Hepatocyte (in vitro differentiated cells): ENCODE results near the gene PCDHB16. TPM values are rescaled to one million over a fixed set of nuclear protein-coding genes. Genes with fewer than 3 reads are reported as not detected.
"Not testable (repeated sequence)": the region's sequence is repeated elsewhere in the genome, so short reads cannot be mapped to it uniquely, and the experiment has no call there.

Source experiments
- DNase-seq: peaks from one replicate; pipeline ENCODE4 v3.0.0-alpha.2; 2016; ENCODE audit warnings: low spot score
- H2AFZ ChIP-seq: fragments of 200-600 bp; sonication (generic); 2 replicates; pipeline ENCODE4 v1.6.0; 2016; ENCODE audit warnings: antibody characterized with exemption, mild to moderate bottlenecking
- H3K27ac ChIP-seq: fragments of 200-600 bp; sonication (generic); 2 replicates; pipeline ENCODE4 v1.5.1; 2016; ENCODE audit warnings: mild to moderate bottlenecking
- H3K27me3 ChIP-seq: fragments of 200-600 bp; sonication (generic); 2 replicates; pipeline ENCODE4 v1.6.1; 2016
- H3K36me3 ChIP-seq: fragments of 200-600 bp; sonication (generic); replicated peaks from 2 replicates; pipeline ENCODE4 v1.5.1; 2016; ENCODE audit warnings: low read depth; ENCODE audit not compliant: insufficient read depth
- H3K4me1 ChIP-seq: fragments of 200-600 bp; sonication (generic); 2 replicates; pipeline ENCODE4 v1.5.1; 2016; ENCODE audit warnings: mild to moderate bottlenecking, moderate library complexity; ENCODE audit not compliant: insufficient read depth
- H3K4me2 ChIP-seq: fragments of 200-600 bp; sonication (generic); 2 replicates; pipeline ENCODE4 v1.6.0; 2016
- H3K4me3 ChIP-seq: fragments of 200-600 bp; sonication (generic); 2 replicates; pipeline ENCODE4 v1.5.1; 2016; ENCODE audit warnings: mild to moderate bottlenecking
- H3K79me2 ChIP-seq: fragments of 200-600 bp; sonication (generic); 2 replicates; pipeline ENCODE4 v1.6.0; 2017; ENCODE audit warnings: mild to moderate bottlenecking
- H3K9me2 ChIP-seq: fragments of 200-600 bp; sonication (generic); replicated peaks from 2 replicates; pipeline ENCODE4 v1.6.0; 2017; ENCODE audit warnings: mild to moderate bottlenecking; ENCODE audit not compliant: insufficient read depth
- H3K9me3 ChIP-seq: fragments of 200-600 bp; sonication (generic); 2 replicates; pipeline ENCODE4 v1.5.1; 2016; ENCODE audit warnings: low read depth, mild to moderate bottlenecking
- H4K20me1 ChIP-seq: fragments of 200-600 bp; sonication (generic); 2 replicates; pipeline ENCODE4 v1.6.0; 2016; ENCODE audit warnings: mild to moderate bottlenecking; ENCODE audit not compliant: insufficient read depth, poor library complexity, severe bottlenecking
- EZH2 ChIP-seq: fragments of 200-600 bp; sonication (generic); IDR thresholded peaks from 2 replicates; pipeline ENCODE4 v1.6.1; 2016; ENCODE audit warnings: antibody characterized with exemption, mild to moderate bottlenecking, borderline replicate concordance
- EZH2phosphoT487 ChIP-seq: fragments of 200-600 bp; sonication (generic); IDR thresholded peaks from one replicate; pipeline ENCODE4 v1.6.1; 2018; ENCODE audit warnings: antibody characterized with exemption, mild to moderate bottlenecking, low read depth, moderate library complexity; ENCODE audit not compliant: unreplicated experiment, severe bottlenecking
- WGBS: methylation state at CpG from one replicate; pipeline ENCODE4 v1.1.6; 2016; ENCODE audit warnings: low lambda C conversion rate; ENCODE audit errors: missing lambda C conversion rate; 5-methylcytosine and 5-hydroxymethylcytosine counted together
- polyA plus RNA-seq: library from polyadenylated mRNA; unstranded; fragments of >200 nt; fragmentation: Nextera tagmentation; extraction: Ambion mirVana; gene quantifications from 2 replicates; pipeline ENCODE4 v1.2.1, GENCODE V29; 2016
- total RNA-seq: library from RNA; depleted of rRNA; stranded (reverse); fragments of >200 nt; gene quantifications from 2 replicates; pipeline ENCODE4 v1.2.3, GENCODE V29; 2014
- TF ChIP-seq, protein P1 (sequence below): fragments of 200-600 bp; sonication (generic); IDR thresholded peaks from 2 replicates; pipeline ENCODE4 v1.5.1; 2016; ENCODE audit warnings: antibody characterized with exemption, mild to moderate bottlenecking; ENCODE audit not compliant: poor library complexity

The PCDHB16 gene
- total RNA-seq (2.2 and 3.4 TPM in 2 replicates), polyA plus RNA-seq (3.3 and 4.0 TPM in 2 replicates)

DNA sequence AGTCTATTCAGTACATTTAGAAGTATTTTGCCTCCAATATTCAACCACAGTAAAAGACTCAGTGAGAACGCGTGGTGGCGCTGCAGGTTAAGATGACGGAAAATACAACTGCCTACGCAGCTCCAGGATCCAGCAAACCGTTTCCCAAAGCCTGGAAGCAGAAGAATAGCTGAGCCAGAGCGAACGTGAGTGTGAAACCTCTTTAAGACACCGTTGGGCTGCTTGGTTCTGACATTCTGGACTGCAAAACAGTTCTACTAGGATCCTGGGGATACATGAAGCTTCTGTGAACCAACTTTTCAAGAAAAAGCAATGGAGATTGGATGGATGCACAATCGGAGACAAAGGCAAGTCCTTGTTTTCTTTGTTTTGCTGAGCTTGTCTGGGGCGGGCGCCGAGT is at the start of gene PCDHB16:
Gene PCDHB16, plus strand, starts transcription at position 140 of the 400 bp plus-strand sequence. Its CDS starts 173 bp downstream, at position 313.
- Histone ChIP-seq H3K4me2 (peak within 1 kb of the TSS; percentile 51), H3K4me3 (peak within 1 kb of the TSS; percentile 8), H3K36me3 (no peaks in the 10 kb centered on the region), H3K4me1 (no peaks in the 10 kb centered on the region), H3K79me2 (no peaks in the 10 kb centered on the region), H3K9me2 (no peaks in the 10 kb centered on the region), H3K9me3 (peaks cover 5% of the 10 kb centered on the region), H4K20me1 (no peaks in the 10 kb centered on the region), H2AFZ (peak within 1 kb of the TSS; percentile 28), H3K27ac (peak within 1 kb of the TSS; percentile 67), H3K27me3 (no peaks in the 10 kb centered on the region)
- peak; percentile 51 for DNase-seq
- WGBS = 34% methylated on average over 13 of the region's 13 CpGs
- TF ChIP-seq, protein P1, sequence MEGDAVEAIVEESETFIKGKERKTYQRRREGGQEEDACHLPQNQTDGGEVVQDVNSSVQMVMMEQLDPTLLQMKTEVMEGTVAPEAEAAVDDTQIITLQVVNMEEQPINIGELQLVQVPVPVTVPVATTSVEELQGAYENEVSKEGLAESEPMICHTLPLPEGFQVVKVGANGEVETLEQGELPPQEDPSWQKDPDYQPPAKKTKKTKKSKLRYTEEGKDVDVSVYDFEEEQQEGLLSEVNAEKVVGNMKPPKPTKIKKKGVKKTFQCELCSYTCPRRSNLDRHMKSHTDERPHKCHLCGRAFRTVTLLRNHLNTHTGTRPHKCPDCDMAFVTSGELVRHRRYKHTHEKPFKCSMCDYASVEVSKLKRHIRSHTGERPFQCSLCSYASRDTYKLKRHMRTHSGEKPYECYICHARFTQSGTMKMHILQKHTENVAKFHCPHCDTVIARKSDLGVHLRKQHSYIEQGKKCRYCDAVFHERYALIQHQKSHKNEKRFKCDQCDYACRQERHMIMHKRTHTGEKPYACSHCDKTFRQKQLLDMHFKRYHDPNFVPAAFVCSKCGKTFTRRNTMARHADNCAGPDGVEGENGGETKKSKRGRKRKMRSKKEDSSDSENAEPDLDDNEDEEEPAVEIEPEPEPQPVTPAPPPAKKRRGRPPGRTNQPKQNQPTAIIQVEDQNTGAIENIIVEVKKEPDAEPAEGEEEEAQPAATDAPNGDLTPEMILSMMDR = peak; percentile 43
- no peak for TF ChIP-seq EZH2

- TF ChIP-seq, protein P1 = peak; percentile 24
- TF ChIP-seq EZH2 = no peak
- DNase-seq = peak; percentile 36
- Histone ChIP-seq H4K20me1 (no peaks in the 10 kb centered on the region), H3K36me3 (no peaks in the 10 kb centered on the region), H2AFZ (peak within 1 kb of the TSS; percentile 31), H3K27ac (peak within 1 kb of the TSS; percentile 57), H3K4me3 (peak within 1 kb of the TSS; percentile 4), H3K9me2 (no peaks in the 10 kb centered on the region), H3K4me2 (peak within 1 kb of the TSS; percentile 50), H3K9me3 (peaks cover 49% of the 10 kb centered on the region), H3K79me2 (no peaks in the 10 kb centered on the region), H3K27me3 (no peaks in the 10 kb centered on the region), H3K4me1 (no peaks in the 10 kb centered on the region)
- 54% methylated on average over 22 of the region's 22 CpGs for WGBS
These were observed 47.0 kb upstream of the PCDHB16 start, which contains the start of gene PCDHB5 for GRCh38 chr5:141135030-141135717. TSS of gene PCDHB5 (plus strand) at chr5:141135206. CDS start at chr5:141135435, 229 bp downstream.

- 78% methylated on average over 19 of the region's 19 CpGs for WGBS
- Histone ChIP-seq H3K27me3 (no peaks in the 10 kb centered on the region), H3K27ac (no peak overlapping the region), H3K4me1 (no peaks in the 10 kb centered on the region), H3K4me2 (peak overlapping the region; percentile 50), H3K9me3 (peaks cover 49% of the 10 kb centered on the region), H4K20me1 (no peaks in the 10 kb centered on the region), H2AFZ (peak overlapping the region; percentile 31), H3K9me2 (no peaks in the 10 kb centered on the region), H3K79me2 (no peaks in the 10 kb centered on the region), H3K4me3 (peak overlapping the region; percentile 4), H3K36me3 (no peaks in the 10 kb centered on the region)
- no peak for TF ChIP-seq EZH2phosphoT487
- TF ChIP-seq EZH2 = no peak
- TF ChIP-seq, protein P1 = no peak
- DNase-seq = no peak
These were observed 46.4 kb upstream of the PCDHB16 start for GRCh38 chr5:141135718-141136266.

DNA sequence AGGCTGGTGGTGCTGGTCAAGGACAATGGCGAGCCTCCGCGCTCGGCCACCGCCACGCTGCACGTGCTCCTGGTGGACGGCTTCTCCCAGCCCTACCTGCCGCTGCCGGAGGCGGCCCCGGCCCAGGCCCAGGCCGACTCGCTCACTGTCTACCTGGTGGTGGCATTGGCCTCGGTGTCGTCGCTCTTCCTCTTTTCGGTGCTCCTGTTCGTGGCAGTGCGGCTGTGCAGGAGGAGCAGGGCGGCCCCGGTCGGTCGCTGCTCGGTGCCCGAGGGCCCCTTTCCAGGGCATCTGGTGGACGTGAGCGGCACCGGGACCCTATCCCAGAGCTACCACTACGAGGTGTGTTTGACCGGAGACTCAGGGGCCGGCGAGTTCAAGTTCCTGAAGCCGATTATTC is 44.8 kb upstream of the PCDHB16 start:
- not testable (repeated sequence) for H3K4me2 ChIP-seq, H2AFZ ChIP-seq, H3K79me2 ChIP-seq, H3K36me3 ChIP-seq, H3K4me3 ChIP-seq, H4K20me1 ChIP-seq, H3K27me3 ChIP-seq, H3K27ac ChIP-seq, H3K4me1 ChIP-seq, H3K9me2 ChIP-seq, DNase-seq
- WGBS = 97% methylated on average over 19 of the region's 34 CpGs
- peaks cover 45% of the 10 kb centered on the region for H3K9me3 ChIP-seq
